PFSK-1 (cell line): ENCODE measurements around the gene FOLR3.

Experiments
- FOXP2 ChIP-seq: optimal IDR thresholded peaks from 2 replicates; pipeline ENCODE3; 2011; ENCODE audit warnings: borderline replicate concordance, control low read depth, inconsistent platforms; ENCODE audit not compliant: insufficient read depth; ENCODE audit errors: extremely low read length, extremely low read depth
- POLR2AphosphoS5 ChIP-seq: IDR thresholded peaks from 2 replicates; pipeline ENCODE4 v1.6.1; 2012; ENCODE audit warnings: low read depth, mild to moderate bottlenecking, control low read depth, low read length, moderate library complexity
- SIN3A ChIP-seq: IDR thresholded peaks from 2 replicates; pipeline ENCODE4 v1.6.1; 2012; ENCODE audit warnings: mild to moderate bottlenecking, low read length, moderate library complexity, borderline replicate concordance; ENCODE audit not compliant: insufficient read depth
- TAF1 ChIP-seq: IDR thresholded peaks from 2 replicates; pipeline ENCODE4 v1.6.1; 2012; ENCODE audit warnings: low read length, control low read depth, borderline replicate concordance; ENCODE audit not compliant: insufficient read depth
- TF ChIP-seq, protein P1 (sequence below), 2 experiments: IDR thresholded peaks; 2 replicates each; pipeline versions ENCODE4 v1.6.1 to v1.8.0; 2011 to 2012; ENCODE audit warnings: low read depth in 2 of 2, low read length in 2 of 2, control low read depth in 1 of 2, inconsistent platforms in 1 of 2, mild to moderate bottlenecking in 1 of 2, moderate library complexity in 1 of 2; ENCODE audit not compliant: insufficient read depth in 1 of 2

FOLR3 gene

DNA sequence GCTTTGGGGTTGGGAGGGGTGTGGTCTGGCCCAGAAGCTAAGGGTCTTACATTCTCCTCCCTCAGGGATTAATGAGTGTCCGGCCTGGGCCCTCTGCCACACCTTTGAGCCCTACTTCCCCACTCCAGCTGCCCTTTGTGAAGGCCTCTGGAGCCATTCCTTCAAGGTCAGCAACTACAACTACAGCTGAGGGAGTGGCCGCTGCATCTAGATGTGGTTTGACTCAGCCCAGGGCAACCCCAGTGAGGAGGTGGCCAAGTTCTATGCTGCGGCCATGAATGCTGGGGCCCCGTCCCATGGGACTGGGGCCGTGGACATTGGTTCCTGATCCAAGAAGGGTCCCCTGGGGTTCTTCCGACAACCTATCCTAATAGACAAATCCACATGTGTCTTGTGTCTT is 42.1 kb downstream of the FOLR3 start:
- TF ChIP-seq, protein P1, sequence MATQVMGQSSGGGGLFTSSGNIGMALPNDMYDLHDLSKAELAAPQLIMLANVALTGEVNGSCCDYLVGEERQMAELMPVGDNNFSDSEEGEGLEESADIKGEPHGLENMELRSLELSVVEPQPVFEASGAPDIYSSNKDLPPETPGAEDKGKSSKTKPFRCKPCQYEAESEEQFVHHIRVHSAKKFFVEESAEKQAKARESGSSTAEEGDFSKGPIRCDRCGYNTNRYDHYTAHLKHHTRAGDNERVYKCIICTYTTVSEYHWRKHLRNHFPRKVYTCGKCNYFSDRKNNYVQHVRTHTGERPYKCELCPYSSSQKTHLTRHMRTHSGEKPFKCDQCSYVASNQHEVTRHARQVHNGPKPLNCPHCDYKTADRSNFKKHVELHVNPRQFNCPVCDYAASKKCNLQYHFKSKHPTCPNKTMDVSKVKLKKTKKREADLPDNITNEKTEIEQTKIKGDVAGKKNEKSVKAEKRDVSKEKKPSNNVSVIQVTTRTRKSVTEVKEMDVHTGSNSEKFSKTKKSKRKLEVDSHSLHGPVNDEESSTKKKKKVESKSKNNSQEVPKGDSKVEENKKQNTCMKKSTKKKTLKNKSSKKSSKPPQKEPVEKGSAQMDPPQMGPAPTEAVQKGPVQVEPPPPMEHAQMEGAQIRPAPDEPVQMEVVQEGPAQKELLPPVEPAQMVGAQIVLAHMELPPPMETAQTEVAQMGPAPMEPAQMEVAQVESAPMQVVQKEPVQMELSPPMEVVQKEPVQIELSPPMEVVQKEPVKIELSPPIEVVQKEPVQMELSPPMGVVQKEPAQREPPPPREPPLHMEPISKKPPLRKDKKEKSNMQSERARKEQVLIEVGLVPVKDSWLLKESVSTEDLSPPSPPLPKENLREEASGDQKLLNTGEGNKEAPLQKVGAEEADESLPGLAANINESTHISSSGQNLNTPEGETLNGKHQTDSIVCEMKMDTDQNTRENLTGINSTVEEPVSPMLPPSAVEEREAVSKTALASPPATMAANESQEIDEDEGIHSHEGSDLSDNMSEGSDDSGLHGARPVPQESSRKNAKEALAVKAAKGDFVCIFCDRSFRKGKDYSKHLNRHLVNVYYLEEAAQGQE (IDR thresholded peaks at IDR 0.05; ENCODE audit: insufficient read depth in 1 of 2, low read depth in 2 of 2, low read length in 2 of 2) = no peak
- TF ChIP-seq SIN3A (no peak), FOXP2 (no peak), POLR2AphosphoS5 (no peak), TAF1 (no peak)

DNA sequence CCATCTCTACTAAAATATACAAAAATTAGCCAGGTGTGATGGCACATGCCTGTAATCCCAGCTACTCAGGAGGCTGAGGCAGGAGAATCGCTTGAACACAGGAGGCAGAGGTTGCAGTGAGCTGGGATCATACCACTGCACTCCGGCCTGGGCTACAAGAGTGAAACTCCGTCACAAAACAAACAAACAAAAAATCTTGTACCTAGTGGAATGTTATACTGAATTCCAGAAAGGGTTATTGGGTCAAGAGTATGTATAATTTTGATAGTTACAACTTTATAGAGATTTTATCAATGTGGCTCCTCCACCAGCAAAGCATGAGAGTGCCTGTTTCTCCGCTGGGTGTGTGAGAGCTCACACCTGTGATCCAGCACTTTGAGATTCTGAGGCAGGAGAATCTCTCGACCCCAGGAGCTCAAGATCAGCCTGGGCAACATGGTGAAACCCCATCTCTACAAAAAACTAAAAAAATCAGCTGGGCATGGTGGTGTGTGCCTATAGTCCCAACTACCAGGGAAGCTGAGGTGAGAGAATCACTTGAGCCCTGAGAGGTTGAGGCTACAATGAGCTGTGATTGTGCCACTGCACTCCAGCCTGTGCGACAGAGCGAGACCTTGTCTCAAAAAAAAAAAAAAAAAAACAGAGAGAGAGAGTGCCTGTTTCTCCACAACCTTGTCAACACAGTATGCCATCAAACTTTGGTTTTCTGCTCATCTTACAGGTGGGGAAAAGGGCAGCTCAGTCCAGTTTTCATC is 43.7 kb downstream of the FOLR3 start:
- TF ChIP-seq TAF1 (no peak), SIN3A (no peak), FOXP2 (no peak), POLR2AphosphoS5 (no peak)
- TF ChIP-seq, protein P1 (IDR thresholded peaks at IDR 0.05; ENCODE audit: insufficient read depth in 1 of 2, low read depth in 2 of 2, low read length in 2 of 2) = no peak

DNA sequence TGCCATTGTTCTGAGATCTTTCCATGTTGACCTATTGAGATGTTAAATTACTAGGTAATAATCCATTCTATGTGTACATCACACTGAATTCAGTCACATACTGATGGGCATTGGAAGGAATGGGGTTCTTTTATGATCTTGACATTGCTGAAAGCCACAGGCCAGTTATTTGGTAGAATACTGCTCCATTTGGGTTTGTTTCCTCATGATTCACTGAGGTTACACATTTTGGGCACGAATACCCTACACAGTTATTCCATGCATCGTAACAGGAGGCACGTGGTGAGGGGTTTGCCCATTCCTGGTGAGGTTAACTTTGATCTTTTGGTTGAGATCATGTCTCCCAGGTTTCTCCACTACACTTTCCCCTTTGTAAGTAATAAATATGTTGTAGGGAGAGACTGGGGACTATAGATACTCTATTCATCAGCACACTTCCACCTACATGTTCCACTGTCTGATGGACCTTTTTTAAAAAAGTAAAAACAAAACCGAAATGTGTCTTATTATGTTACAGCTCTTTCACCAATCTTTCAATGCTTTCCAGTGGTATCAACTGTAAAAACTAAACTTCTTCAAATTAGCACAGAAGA is 44.4 kb downstream of the FOLR3 start:
- no peak for TF ChIP-seq TAF1
- TF ChIP-seq SIN3A = no peak
- no peak for TF ChIP-seq FOXP2
- no peak for TF ChIP-seq POLR2AphosphoS5
- TF ChIP-seq, protein P1 (IDR thresholded peaks at IDR 0.05; ENCODE audit: insufficient read depth in 1 of 2, low read depth in 2 of 2, low read length in 2 of 2) = no peak

DNA sequence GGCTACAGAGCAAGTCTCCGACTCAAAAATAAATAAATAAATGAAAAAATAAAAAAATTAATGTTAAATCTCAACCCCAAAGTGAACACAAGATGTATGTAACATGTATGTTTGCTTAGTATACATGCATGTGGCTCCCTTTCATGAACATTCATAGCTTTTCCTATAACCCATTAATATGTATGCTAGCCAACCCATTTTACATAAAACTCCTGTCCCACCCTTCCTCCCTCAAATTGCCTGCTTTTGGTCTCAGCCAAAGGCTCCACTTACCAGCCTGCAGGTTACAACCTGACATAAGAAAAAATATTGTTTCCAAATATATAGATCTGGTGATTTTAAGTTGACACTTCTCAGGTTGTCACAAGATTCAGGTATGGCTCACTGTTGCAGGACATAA is 52.7 kb downstream of the FOLR3 start:
- TF ChIP-seq POLR2AphosphoS5 (no peak), TAF1 (no peak), FOXP2 (no peak), SIN3A (no peak)
- TF ChIP-seq, protein P1 (IDR thresholded peaks at IDR 0.05; ENCODE audit: insufficient read depth in 1 of 2, low read depth in 2 of 2, low read length in 2 of 2) = no peak
